ENCODE measurements around the gene GLRA3.
A peak's percentile ranks its signal among the peaks of the same experiment; 100 is the strongest.
"Not testable (repeated sequence)": the region's sequence is repeated elsewhere in the genome, so short reads cannot be mapped to it uniquely, and the experiment has no call there.

GLRA3 gene
- total RNA-seq = 0 reads per million in 2 donors

- DNase-seq = peak in 2 of 5 experiments; percentile 6 to 30
Observed at GRCh38 chr4:174828845-174829701, at the start of gene GLRA3. TSS of gene GLRA3 (minus strand) at chr4:174829247. CDS start at chr4:174828811, 436 bp downstream.

DNA sequence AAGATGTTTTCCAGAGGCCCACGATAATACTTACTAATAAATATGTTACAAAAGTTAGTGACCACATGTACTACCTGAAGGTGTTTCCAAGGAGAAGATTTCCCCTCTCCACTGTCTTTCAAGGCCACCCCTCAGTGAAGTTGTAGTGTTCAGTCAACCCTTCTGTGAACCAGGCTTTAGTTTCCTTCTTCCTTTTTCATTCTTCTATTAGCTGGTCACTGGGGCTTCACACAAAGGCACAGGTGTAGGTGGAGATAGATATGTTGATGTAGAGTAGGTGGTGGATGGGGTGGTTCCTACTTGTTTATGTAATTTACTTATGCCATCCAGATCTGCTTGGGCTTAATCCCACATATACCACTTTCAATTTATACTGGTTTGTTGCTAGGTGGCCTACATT lies 45.9 kb upstream of the GLRA3 start:
- no peak for DNase-seq

DNA sequence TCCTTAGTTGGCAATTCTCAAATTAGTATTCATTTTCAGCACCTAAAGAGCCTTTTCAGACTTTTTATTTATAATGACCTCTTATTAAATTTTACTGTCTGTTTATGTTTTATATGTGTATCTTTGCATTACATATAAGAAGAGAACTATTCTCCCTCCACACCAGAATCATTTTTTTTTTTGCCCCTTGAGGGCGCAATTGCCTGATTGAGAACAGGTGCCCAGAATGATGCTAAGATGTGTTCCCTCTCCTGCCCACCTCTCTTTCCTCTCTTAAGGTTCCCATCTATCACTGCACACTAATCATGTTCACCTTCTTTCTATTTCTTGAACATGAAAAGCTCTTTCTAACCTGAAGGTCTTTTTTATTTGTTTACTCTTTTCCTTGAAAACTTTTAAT lies 44.9 kb upstream of the GLRA3 start:
- DNase-seq = no peak

GRCh38 chr4:174873146-174873545 lies 44.1 kb upstream of the GLRA3 start:
- not testable (repeated sequence) for DNase-seq

DNA sequence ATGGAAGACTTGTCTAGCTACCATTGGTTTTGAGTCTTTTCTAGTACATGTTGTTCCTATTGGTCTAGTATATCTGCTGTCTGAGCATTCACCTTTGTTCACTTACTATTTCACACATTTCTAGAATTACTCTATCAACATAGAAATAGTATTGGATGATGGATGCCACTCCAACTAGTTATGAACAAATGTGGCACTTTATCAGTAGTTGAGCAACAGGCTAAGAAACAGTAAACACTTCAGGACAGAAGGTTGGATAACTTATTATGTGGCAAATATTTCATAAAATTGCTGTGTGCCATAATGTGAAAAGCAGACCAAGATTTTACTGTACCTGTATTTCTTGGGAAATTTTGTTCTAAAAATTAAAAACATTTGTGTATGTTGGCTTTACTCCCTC lies 42.4 kb upstream of the GLRA3 start:
- DNase-seq = no peak

DNA sequence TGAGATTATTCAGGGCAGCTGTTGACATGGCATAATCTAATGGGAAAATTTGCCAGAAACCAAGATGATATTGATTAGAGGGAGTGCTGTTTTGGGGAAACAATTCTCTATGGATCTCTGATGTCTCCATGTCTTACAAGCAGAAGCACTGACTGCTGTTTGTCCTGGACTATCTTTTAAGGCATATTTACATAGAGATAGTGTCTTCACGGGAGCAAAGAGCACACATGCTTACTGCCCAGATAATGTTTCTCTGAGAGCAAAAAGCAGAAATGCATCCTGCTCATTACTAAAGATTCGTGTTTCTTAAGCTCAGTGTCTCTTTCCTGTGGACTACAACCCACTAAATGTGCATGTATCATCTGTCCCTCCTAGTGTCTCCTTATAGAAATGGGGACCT lies 41.3 kb upstream of the GLRA3 start:
- no peak for DNase-seq

DNA sequence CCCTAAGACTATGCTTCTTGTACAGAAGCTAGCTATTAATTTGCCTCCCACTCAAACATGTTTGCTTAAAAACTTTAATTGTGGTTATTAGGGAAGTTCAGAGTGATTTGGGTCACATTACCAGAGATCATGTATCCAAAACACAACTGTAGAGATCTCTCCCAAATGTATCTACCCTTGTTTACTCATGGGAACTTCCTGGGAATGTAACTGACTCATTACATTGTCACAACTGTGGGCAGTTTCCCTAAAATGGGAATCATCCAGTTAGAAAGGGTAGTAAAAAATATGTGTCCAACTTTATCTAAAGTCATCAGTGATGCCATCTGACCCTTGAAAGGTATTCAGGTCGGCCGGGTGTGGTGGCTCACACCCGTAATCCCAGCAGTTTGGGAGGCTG lies 40.3 kb upstream of the GLRA3 start:
- no peak for DNase-seq

GRCh38 chr4:174867903-174868302 lies 38.9 kb upstream of the GLRA3 start:
- DNase-seq = no peak

- DNase-seq = no peak
Observed at GRCh38 chr4:174865418-174865985, 36.5 kb upstream of the GLRA3 start.

- no peak for DNase-seq
Observed at GRCh38 chr4:174864031-174864430, 35.0 kb upstream of the GLRA3 start.

GRCh38 chr4:174860588-174860987 lies 31.5 kb upstream of the GLRA3 start:
- DNase-seq = no peak

- DNase-seq = no peak
Observed at GRCh38 chr4:174859904-174860303, 30.9 kb upstream of the GLRA3 start.

- no peak for DNase-seq
Observed at GRCh38 chr4:174856926-174857800, 28.1 kb upstream of the GLRA3 start.

- no peak for DNase-seq
Observed at GRCh38 chr4:174855050-174855449, 26.0 kb upstream of the GLRA3 start.

GRCh38 chr4:174853629-174854028 lies 24.6 kb upstream of the GLRA3 start:
- DNase-seq = no peak

GRCh38 chr4:174848596-174848995 lies 19.5 kb upstream of the GLRA3 start:
- no peak for DNase-seq

DNA sequence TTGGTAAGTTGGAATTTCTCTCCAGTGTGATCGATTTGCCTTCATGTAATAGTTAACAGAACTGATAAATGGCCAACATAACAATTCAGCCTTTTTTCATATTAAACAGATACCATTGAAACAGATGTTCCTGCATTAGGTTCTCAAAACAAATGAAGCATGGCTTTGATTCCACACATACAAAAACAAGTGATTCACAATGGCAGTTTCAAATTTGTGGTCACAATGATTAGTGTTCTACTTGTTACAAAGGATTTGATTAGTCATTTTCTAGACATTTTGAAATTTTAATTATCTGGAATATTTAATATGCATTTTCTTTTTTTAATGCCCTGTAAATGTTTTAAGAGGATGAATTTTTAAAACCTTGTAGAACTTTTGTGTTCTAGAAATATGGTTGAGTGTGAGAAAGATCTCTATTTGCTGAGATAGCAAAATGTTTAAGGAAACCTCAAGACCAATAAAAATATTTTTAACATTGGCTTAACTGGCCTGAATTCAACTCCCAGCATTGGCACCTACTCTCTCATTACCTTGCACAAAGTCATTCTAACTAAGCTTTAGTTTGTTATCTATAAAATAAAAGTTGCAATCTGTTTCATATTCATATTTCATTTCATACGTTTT lies 18.9 kb upstream of the GLRA3 start:
- no peak for DNase-seq

GRCh38 chr4:174835536-174835935 lies 6.5 kb upstream of the GLRA3 start:
- no peak for DNase-seq

GRCh38 chr4:174834477-174834876 lies 5.4 kb upstream of the GLRA3 start:
- DNase-seq = no peak

GRCh38 chr4:174826660-174827059 lies 2.4 kb downstream of the GLRA3 start:
- no peak for DNase-seq

- DNase-seq = no peak
Observed at GRCh38 chr4:174815282-174815681, 13.8 kb downstream of the GLRA3 start.

GRCh38 chr4:174813292-174813691 lies 15.8 kb downstream of the GLRA3 start:
- no peak for DNase-seq

- DNase-seq = no peak
Observed at GRCh38 chr4:174810834-174811233, 18.2 kb downstream of the GLRA3 start.
